VCaP (cell line): Measurements from ENCODE around the gene ACTL7A.

Source experiments
- H3K27ac ChIP-seq: fragments of 450-650 bp; 2 replicates; pipeline ENCODE4 v1.5.1; 2017
- CTCF ChIP-seq: fragments of 450-650 bp; conservative IDR thresholded peaks from 2 replicates; pipeline ENCODE4 v1.5.1; 2017; ENCODE audit warnings: mild to moderate bottlenecking, moderate library complexity

The ACTL7A gene

DNA sequence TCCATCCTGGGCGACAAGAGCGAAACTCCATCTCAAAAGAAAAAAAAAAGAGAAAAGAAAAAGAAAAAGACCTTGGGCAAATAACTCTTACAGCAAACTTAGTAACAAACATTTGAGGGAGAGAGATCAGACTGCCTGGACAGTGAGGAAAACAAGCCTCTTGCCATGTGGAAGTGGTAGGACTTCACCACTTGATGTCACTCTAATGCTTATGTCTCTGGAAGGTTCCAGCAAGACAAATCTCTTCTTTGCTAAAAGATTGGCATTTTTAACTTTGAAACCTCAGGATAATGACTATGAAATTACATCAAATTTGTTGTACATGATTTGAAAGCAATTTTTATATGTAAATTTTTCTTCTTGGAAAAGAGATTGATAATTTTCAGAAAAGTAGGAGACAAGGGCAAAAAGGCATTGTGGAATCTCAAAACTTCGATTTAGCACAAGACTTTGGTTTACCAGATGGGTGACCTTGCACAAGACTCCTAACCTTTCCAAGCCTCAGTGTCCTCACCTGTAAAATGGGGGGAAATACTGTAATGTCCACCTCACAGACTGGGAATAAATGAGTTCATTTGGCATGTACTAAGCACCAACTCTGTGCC, 11.7 kb upstream of the ACTL7A start:
- no peak overlapping the region for H3K27ac ChIP-seq
- peak; percentile 91 for TF ChIP-seq CTCF

- no peak overlapping the region for H3K27ac ChIP-seq
- TF ChIP-seq CTCF, result no peak
Measured at GRCh38 chr9:108851138-108851537, 10.9 kb upstream of the ACTL7A start.

DNA sequence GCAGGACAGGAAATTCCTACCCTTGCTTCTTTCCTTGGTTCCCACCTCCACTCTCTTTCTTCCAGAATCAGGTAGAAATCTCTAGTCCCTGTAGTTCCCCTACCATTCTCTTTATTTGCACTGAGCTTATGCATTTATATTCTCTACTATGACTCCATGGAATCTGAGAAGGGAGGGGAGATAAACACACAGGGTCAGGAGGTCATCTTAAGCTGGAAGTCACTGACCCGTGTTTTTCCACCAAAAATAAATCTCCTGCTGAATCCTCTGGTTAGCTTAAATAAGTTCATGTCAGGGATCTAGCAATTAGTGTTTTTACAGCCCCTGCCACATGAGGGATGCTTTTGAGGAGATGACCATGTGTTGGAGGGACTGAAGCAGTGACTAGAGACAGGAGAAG, 10.0 kb upstream of the ACTL7A start:
- H3K27ac ChIP-seq, result no peak overlapping the region
- no peak for TF ChIP-seq CTCF

DNA sequence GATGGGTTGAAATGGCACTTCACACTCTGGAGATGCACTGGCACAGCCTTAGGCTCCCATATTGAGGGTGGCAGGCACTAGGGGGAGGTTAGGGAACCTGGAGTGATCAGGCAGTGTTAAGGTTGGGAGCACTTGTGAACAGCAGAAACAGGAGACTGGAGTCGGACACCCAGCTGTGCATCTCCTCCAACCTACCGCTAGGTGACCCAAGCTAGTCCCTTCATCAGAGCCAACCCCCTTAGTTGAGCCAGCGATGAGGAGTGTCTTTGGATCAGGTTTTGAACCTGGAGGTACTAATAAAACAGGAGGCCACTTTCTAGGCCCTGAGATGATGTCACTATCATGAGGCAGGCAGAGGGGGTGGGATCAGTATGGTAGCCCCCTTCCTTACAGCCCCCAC, 8.0 kb upstream of the ACTL7A start:
- TF ChIP-seq CTCF, result no peak
- H3K27ac ChIP-seq, result no peak overlapping the region

GRCh38 chr9:108854641-108855528, 7.2 kb upstream of the ACTL7A start:
- TF ChIP-seq CTCF, result no peak
- H3K27ac ChIP-seq, result no peak overlapping the region

- no peak for TF ChIP-seq CTCF
- no peak overlapping the region for H3K27ac ChIP-seq
Measured at GRCh38 chr9:108855529-108855886, 6.6 kb upstream of the ACTL7A start.

DNA sequence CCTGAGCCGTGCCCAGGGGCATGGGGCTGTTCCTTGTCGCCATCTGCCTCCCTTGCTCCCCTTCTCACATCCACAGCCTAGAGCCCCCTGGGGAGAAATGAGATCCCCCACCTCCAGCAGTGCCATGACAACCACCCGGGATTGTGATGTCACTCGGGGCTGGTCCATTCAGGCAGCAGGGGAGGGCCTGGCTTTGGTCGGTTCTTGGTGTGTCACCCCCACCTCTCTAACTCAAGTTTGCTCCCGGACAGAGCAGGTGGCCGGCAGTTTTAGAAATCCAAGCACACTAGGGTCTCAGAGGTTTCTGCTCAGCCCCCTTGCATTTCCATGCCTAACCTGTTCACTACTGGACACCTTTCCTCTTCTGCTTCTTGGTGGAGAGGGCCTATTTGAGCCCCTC, 6.2 kb upstream of the ACTL7A start, which contains the start of gene ACTL7B:
TSS of gene ACTL7B (minus strand) at position 99 of the 400 bp plus-strand sequence. CDS start at position 43, 56 bp downstream.
- TF ChIP-seq CTCF, result no peak
- no peak within 1 kb of the TSS for H3K27ac ChIP-seq
